ENCODE measurements around the gene RELCH. TPM values are rescaled to one million over a fixed set of nuclear protein-coding genes. Genes with fewer than 3 reads are reported as not detected.

The RELCH gene
- total RNA-seq (2022; extraction: Qiagen RNA extraction; ENCODE audit: low read depth), result 12.8 to 15.4 TPM (median 13.5 TPM) in 5 replicates

GRCh38 chr18:62186774-62187542, at the start of gene RELCH, which contains the start of gene PIGN:
Gene RELCH, plus strand, starts transcription at chr18:62187255. Its CDS starts 251 bp downstream, at chr18:62187506.
Gene PIGN, minus strand, starts transcription at chr18:62187056. Its CDS starts 25,703 bp downstream, at chr18:62161353.

DNA sequence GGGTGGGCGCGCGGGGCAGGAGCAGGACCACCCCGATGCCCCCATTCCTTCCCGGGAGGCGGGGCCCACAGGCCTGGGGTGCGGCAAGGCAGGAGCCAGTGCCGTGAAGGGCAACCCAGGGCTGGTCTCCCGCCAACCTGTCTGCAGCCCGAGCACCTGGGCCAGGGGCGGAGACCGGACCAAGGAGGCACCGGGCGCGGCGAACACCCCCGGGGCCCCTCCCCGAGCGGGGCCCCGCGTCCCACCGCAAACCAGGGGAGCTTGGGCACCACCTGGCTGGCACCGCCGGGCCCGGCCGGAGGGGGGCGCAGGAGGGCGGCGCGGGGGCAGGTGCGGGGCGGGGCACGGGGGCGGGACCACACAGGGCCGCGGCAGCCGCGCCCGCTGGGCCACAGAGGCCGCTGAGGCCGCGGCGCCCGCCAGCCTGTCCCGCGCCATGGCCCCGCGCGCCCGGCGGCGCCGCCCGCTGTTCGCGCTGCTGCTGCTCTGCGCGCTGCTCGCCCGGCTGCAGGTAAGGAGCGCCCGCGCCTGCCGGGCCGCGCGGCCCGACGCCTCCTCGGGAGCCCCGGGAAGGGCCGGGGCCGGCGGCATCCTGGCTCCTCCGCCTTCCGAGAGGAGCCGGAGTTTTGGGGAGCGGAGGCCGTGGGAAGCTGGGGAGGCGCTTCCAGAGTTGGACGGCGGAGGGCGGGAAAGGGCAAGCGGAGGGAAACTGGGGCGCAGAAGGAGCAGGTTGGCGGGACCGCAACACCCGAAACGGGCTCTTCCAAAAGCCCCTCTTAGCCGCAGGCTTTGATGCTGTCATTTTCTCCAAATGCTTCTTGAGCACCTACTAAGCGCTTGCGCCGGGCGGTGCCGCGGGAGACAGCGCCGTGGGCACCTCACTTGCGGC, 138.1 kb downstream of the RELCH start, which contains the start of gene TNFRSF11A:
Gene TNFRSF11A (plus strand): TSS at position 394 of the 889 bp plus-strand sequence. CDS start 43 bp downstream, at position 437.

Other genes with a start within 250 kb of the RELCH start
- 8.4 to 11.9 TPM (median 9.6 TPM) in 5 replicates for gene PIGN, start 199 bp upstream of the RELCH start, total RNA-seq (2022; extraction: Qiagen RNA extraction; ENCODE audit: low read depth)
- 6.5 to 9.0 TPM (median 7.7 TPM) in 5 replicates for gene TNFRSF11A, start 138.1 kb downstream of the RELCH start, total RNA-seq (2022; extraction: Qiagen RNA extraction; ENCODE audit: low read depth)